Mesenchymal stem cell (in vitro differentiated cells and primary cell): Measurements from ENCODE around the gene SLC48A1.

Source experiments
- DNase-seq: peaks from one replicate; pipeline ENCODE4 v3.0.0-alpha.2; 2013
- H2AFZ ChIP-seq: one replicate; pipeline ENCODE4 v1.6.1; 2013; ENCODE audit warnings: low read depth, mild to moderate bottlenecking, control low read depth, inconsistent platforms, low read length, moderate library complexity
- H2AK5ac ChIP-seq: 2 replicates; pipeline ENCODE4 v1.6.1; 2013; ENCODE audit warnings: low read length, moderate library complexity, mild to moderate bottlenecking, inconsistent platforms; ENCODE audit not compliant: severe bottlenecking
- H2BK120ac ChIP-seq: one replicate; pipeline ENCODE4 v1.6.1; 2013; ENCODE audit warnings: low read depth, mild to moderate bottlenecking, inconsistent platforms, low read length, moderate library complexity
- H2BK12ac ChIP-seq, 2 experiments: one replicate each; pipeline ENCODE4 v1.6.1; 2013; ENCODE audit warnings: inconsistent platforms in 2 of 2, low read length in 2 of 2, mild to moderate bottlenecking in 2 of 2, moderate library complexity in 2 of 2, control low read depth in 1 of 2
- H2BK15ac ChIP-seq: one replicate; pipeline ENCODE4 v1.6.1; 2013; ENCODE audit warnings: mild to moderate bottlenecking, low read depth, inconsistent platforms; ENCODE audit not compliant: poor library complexity, severe bottlenecking
- H2BK5ac ChIP-seq: 2 replicates; pipeline ENCODE4 v1.6.1; 2013; ENCODE audit warnings: low read depth, mild to moderate bottlenecking, low read length, control low read depth, inconsistent platforms; ENCODE audit not compliant: poor library complexity, severe bottlenecking
- H3K14ac ChIP-seq, 2 experiments: one replicate each; pipeline ENCODE4 v1.6.1; 2013; ENCODE audit warnings: inconsistent platforms in 2 of 2, low read length in 2 of 2, control low read depth in 1 of 2, mild to moderate bottlenecking in 1 of 2, moderate library complexity in 1 of 2
- H3K18ac ChIP-seq, 2 experiments: one replicate each; pipeline ENCODE4 v1.6.1; 2013; ENCODE audit warnings: inconsistent platforms in 2 of 2, low read length in 2 of 2, control low read depth in 1 of 2, low read depth in 1 of 2, mild to moderate bottlenecking in 1 of 2
- H3K23ac ChIP-seq, 2 experiments: one replicate each; pipeline ENCODE4 v1.6.1; 2013; ENCODE audit warnings: inconsistent platforms in 2 of 2, low read length in 2 of 2, mild to moderate bottlenecking in 2 of 2, moderate library complexity in 2 of 2, control low read depth in 1 of 2
- H3K27ac ChIP-seq: 2 replicates; pipeline ENCODE4 v1.5.1; 2013; ENCODE audit warnings: mild to moderate bottlenecking, moderate library complexity, low read length, control low read depth, inconsistent platforms; ENCODE audit not compliant: poor library complexity, severe bottlenecking
- H3K27me3 ChIP-seq, 2 experiments: 2 replicates each; pipeline versions ENCODE4 v1.6.1 to v1.7.0; 2013; ENCODE audit warnings: low read length in 2 of 2, mild to moderate bottlenecking in 2 of 2, moderate library complexity in 2 of 2, control low read depth in 1 of 2, inconsistent platforms in 1 of 2; ENCODE audit not compliant: control insufficient read depth in 1 of 2, insufficient read depth in 1 of 2
- H3K36me3 ChIP-seq, 2 experiments: 2 replicates each; pipeline versions ENCODE4 v1.6.1 to v1.7.0; 2013; ENCODE audit warnings: low read length in 2 of 2, control low read depth in 1 of 2, inconsistent platforms in 1 of 2, low read depth in 1 of 2, mild to moderate bottlenecking in 1 of 2; ENCODE audit not compliant: insufficient read depth in 2 of 2, control insufficient read depth in 1 of 2
- H3K4ac ChIP-seq, 2 experiments: one replicate each; pipeline ENCODE4 v1.6.1; 2013; ENCODE audit warnings: inconsistent platforms in 2 of 2, low read length in 2 of 2, mild to moderate bottlenecking in 2 of 2, moderate library complexity in 2 of 2, control low read depth in 1 of 2, low read depth in 1 of 2
- H3K4me1 ChIP-seq: 2 replicates; pipeline ENCODE4 v1.6.1; 2013; ENCODE audit warnings: low read depth, low read length, control low read depth; ENCODE audit not compliant: control insufficient read depth, insufficient read depth
- H3K4me2 ChIP-seq: 2 replicates; pipeline ENCODE4 v1.6.1; 2013; ENCODE audit warnings: low read length, mild to moderate bottlenecking, inconsistent platforms; ENCODE audit not compliant: poor library complexity, severe bottlenecking
- H3K4me3 ChIP-seq, 2 experiments: 2 replicates each; pipeline versions ENCODE4 v1.5.1 to v1.7.0; 2013; ENCODE audit warnings: low read length in 2 of 2, mild to moderate bottlenecking in 2 of 2, control low read depth in 1 of 2, low read depth in 1 of 2; ENCODE audit not compliant: insufficient read depth in 1 of 2
- H3K79me1 ChIP-seq: replicated peaks from 2 replicates; pipeline ENCODE4 v1.6.1; 2013; ENCODE audit warnings: mild to moderate bottlenecking, control low read depth, low read length, inconsistent platforms; ENCODE audit not compliant: poor library complexity, severe bottlenecking
- H3K9ac ChIP-seq: 2 replicates; pipeline ENCODE4 v1.7.0; 2013; ENCODE audit warnings: mild to moderate bottlenecking, low read length, moderate library complexity
- H3K9me3 ChIP-seq: 2 replicates; pipeline ENCODE4 v1.7.0; 2013; ENCODE audit warnings: mild to moderate bottlenecking, low read length; ENCODE audit not compliant: control insufficient read depth
- H4K8ac ChIP-seq: one replicate; pipeline ENCODE4 v1.6.1; 2013; ENCODE audit warnings: inconsistent platforms, mild to moderate bottlenecking, low read length, moderate library complexity
- H4K91ac ChIP-seq: one replicate; pipeline ENCODE4 v1.6.1; 2013; ENCODE audit warnings: mild to moderate bottlenecking, low read length, inconsistent platforms
- WGBS: methylation state at CpG from one replicate; pipeline ENCODE4 v1.1.7; 2013; ENCODE audit warnings: mixed read lengths; 5-methylcytosine and 5-hydroxymethylcytosine counted together

SLC48A1 gene

GRCh38 chr12:47755655-47756562 lies 17.1 kb upstream of the SLC48A1 start:
- H2BK120ac ChIP-seq, result no peak overlapping the region

GRCh38 chr12:47757364-47757839 lies 15.6 kb upstream of the SLC48A1 start:
- Histone ChIP-seq H3K4me3 (peak overlapping the region; percentile 63 to 85), H2BK120ac (no peak overlapping the region), H4K8ac (no peak overlapping the region), H4K91ac (peak overlapping the region; percentile 35), H3K23ac (peak overlapping the region in 1 of 2 experiments; percentile 46), H3K4me2 (peak overlapping the region; percentile 92), H3K27me3 (no peaks in the 10 kb centered on the region), H3K27ac (peak overlapping the region; percentile 74), H2BK5ac (no peak overlapping the region), H3K9me3 (no peaks in the 10 kb centered on the region), H2BK12ac (peak overlapping the region in 1 of 2 experiments; percentile 29), H3K79me1 (peaks cover 18% of the 10 kb centered on the region), H3K9ac (peak overlapping the region; percentile 90), H3K4me1 (peaks cover 53% of the 10 kb centered on the region), H2AFZ (no peak overlapping the region), H3K14ac (peak overlapping the region in 1 of 2 experiments; percentile 77), H2BK15ac (no peak overlapping the region), H3K4ac (peak overlapping the region in 1 of 2 experiments; percentile 20), H2AK5ac (no peak overlapping the region), H3K18ac (peak overlapping the region in 1 of 2 experiments; percentile 67), H3K36me3 (peaks cover 0 to 19% of the 10 kb centered on the region in 2 experiments)
- no peak for DNase-seq
- whole genome bisulfite sequencing, result 68% methylated on average over 7 of the region's 7 CpGs

More at GRCh38 chr12:47755655-47756562, 17.1 kb upstream of the SLC48A1 start:
- no peak overlapping the region for H3K14ac ChIP-seq
- H3K4me3 ChIP-seq, result no peak overlapping the region
- H3K36me3 ChIP-seq, result peaks cover 0 to 34% of the 10 kb centered on the region in 2 experiments
- peaks cover 22% of the 10 kb centered on the region for H3K79me1 ChIP-seq
- no peak overlapping the region for H3K27ac ChIP-seq
- DNase-seq, result no peak
- H2BK15ac ChIP-seq, result no peak overlapping the region
- H3K27me3 ChIP-seq, result no peaks in the 10 kb centered on the region
- H2AFZ ChIP-seq, result no peak overlapping the region
- H2BK5ac ChIP-seq, result no peak overlapping the region
- H3K18ac ChIP-seq, result no peak overlapping the region
- H3K9me3 ChIP-seq, result no peaks in the 10 kb centered on the region
- H4K8ac ChIP-seq, result no peak overlapping the region
- peak overlapping the region; percentile 62 for H2AK5ac ChIP-seq
- H3K4ac ChIP-seq, result peak overlapping the region in 1 of 2 experiments; percentile 2
- peaks cover 57% of the 10 kb centered on the region for H3K4me1 ChIP-seq
- 91% methylated on average over 12 of the region's 12 CpGs for WGBS
- no peak overlapping the region for H2BK12ac ChIP-seq
- no peak overlapping the region for H3K9ac ChIP-seq
- no peak overlapping the region for H3K23ac ChIP-seq
- H3K4me2 ChIP-seq, result peak overlapping the region; percentile 53
- no peak overlapping the region for H4K91ac ChIP-seq

GRCh38 chr12:47757840-47758583 lies 15.0 kb upstream of the SLC48A1 start:
- Histone ChIP-seq H2AFZ (peak overlapping the region; percentile 21), H3K4me2 (peak overlapping the region; percentile 92), H3K9ac (peak overlapping the region; percentile 90), H3K27ac (peak overlapping the region; percentile 74), H2BK120ac (no peak overlapping the region), H3K36me3 (peaks cover 0 to 15% of the 10 kb centered on the region in 2 experiments), H2BK12ac (peak overlapping the region; percentile 18 to 65), H3K18ac (peak overlapping the region; percentile 52 to 67), H3K4ac (peak overlapping the region; percentile 25 to 32), H3K27me3 (no peaks in the 10 kb centered on the region), H2BK5ac (peak overlapping the region; percentile 61), H2BK15ac (no peak overlapping the region), H3K14ac (peak overlapping the region in 1 of 2 experiments; percentile 77), H3K23ac (peak overlapping the region in 1 of 2 experiments; percentile 46), H3K9me3 (no peaks in the 10 kb centered on the region), H4K8ac (peak overlapping the region; percentile 78), H3K79me1 (peaks cover 14% of the 10 kb centered on the region), H3K4me1 (peaks cover 52% of the 10 kb centered on the region), H3K4me3 (peak overlapping the region; percentile 63 to 85), H2AK5ac (peak overlapping the region; percentile 37), H4K91ac (peak overlapping the region; percentile 81)
- WGBS, result 49% methylated on average over 20 of the region's 20 CpGs
- DNase-seq, result no peak

DNA sequence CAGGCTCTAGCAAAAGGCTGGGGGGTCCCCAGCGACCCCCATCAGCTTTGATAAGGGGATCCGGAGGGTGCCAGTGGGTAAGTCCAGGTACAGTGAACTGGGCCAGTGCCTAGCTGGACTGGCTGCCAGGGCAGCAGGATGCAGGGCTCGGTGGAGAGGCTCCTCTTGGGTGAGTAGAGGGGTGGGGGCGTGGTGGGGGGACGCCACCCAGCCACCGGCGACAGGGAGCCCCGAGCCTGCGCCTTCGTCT lies 14.5 kb upstream of the SLC48A1 start:
- H3K14ac ChIP-seq, result no peak overlapping the region
- peak overlapping the region; percentile 90 for H3K9ac ChIP-seq
- 21% methylated on average over 4 of the region's 10 CpGs for WGBS
- DNase-seq, result no peak
- H2AFZ ChIP-seq, result no peak overlapping the region
- H3K27ac ChIP-seq, result peak overlapping the region; percentile 74
- H3K27me3 ChIP-seq, result no peaks in the 10 kb centered on the region
- no peaks in the 10 kb centered on the region for H3K9me3 ChIP-seq
- H3K4me2 ChIP-seq, result peak overlapping the region; percentile 92
- H3K4me3 ChIP-seq, result peak overlapping the region; percentile 63 to 85
- peak overlapping the region; percentile 61 for H2BK5ac ChIP-seq
- H4K8ac ChIP-seq, result peak overlapping the region; percentile 78
- H3K79me1 ChIP-seq, result peaks cover 14% of the 10 kb centered on the region
- peak overlapping the region; percentile 37 for H2AK5ac ChIP-seq
- peak overlapping the region; percentile 81 for H4K91ac ChIP-seq
- peak overlapping the region; percentile 95 for H2BK15ac ChIP-seq
- H3K4me1 ChIP-seq, result peaks cover 53% of the 10 kb centered on the region
- no peak overlapping the region for H3K23ac ChIP-seq
- peak overlapping the region; percentile 52 to 67 for H3K18ac ChIP-seq
- H3K36me3 ChIP-seq, result peaks cover 0 to 15% of the 10 kb centered on the region in 2 experiments
- H3K4ac ChIP-seq, result peak overlapping the region; percentile 25 to 32
- H2BK12ac ChIP-seq, result peak overlapping the region; percentile 18 to 65
- no peak overlapping the region for H2BK120ac ChIP-seq
